Lower leg skin (tissue), 3 donors: ENCODE results near the gene CSKMT.
"Not testable (repeated sequence)": the region's sequence is repeated elsewhere in the genome, so short reads cannot be mapped to it uniquely, and the experiment has no call there.

Experiments used
- CTCF ChIP-seq, 3 donors: fragments of 450-650 bp; IDR thresholded peaks; one replicate each; pipeline ENCODE4 v1.5.1; 2016; ENCODE audit warnings: antibody characterized with exemption in 3 of 3, mild to moderate bottlenecking in 3 of 3, moderate library complexity in 2 of 3
- POLR2A ChIP-seq, 2 donors: fragments of 450-650 bp; IDR thresholded peaks; one replicate each; pipeline ENCODE4 v1.6.1; 2016 to 2017; ENCODE audit warnings: antibody characterized with exemption in 2 of 2, mild to moderate bottlenecking in 1 of 2, moderate library complexity in 1 of 2

- TF ChIP-seq CTCF, POLR2A (IDR thresholded peaks at IDR 0.05): not testable (repeated sequence)
Measured at GRCh38 chr11:62675415-62675814, 10.3 kb downstream of the CSKMT start.
